IPS-18a (cell line): Measurements from ENCODE around the gene KCNJ6.

Experiments
- H3K27ac ChIP-seq: one replicate; pipeline ENCODE4 v1.5.1; 2013; ENCODE audit warnings: low read length
- H3K27me3 ChIP-seq: one replicate; pipeline ENCODE4 v1.6.1; 2013; ENCODE audit warnings: mild to moderate bottlenecking, low read length; ENCODE audit not compliant: control insufficient read depth, insufficient read depth
- H3K36me3 ChIP-seq: one replicate; pipeline ENCODE4 v1.6.1; 2013; ENCODE audit warnings: low read depth, low read length; ENCODE audit not compliant: control insufficient read depth
- H3K4me1 ChIP-seq: one replicate; pipeline ENCODE4 v1.6.1; 2013; ENCODE audit warnings: low read depth, low read length; ENCODE audit not compliant: control insufficient read depth
- H3K4me3 ChIP-seq: one replicate; pipeline ENCODE4 v1.5.1; 2013; ENCODE audit warnings: low read length
- H3K9ac ChIP-seq: one replicate; pipeline ENCODE4 v1.6.1; 2013; ENCODE audit warnings: mild to moderate bottlenecking, low read length, moderate library complexity
- H3K9me3 ChIP-seq: one replicate; pipeline ENCODE4 v1.6.1; 2013; ENCODE audit warnings: low read depth, low read length; ENCODE audit not compliant: control insufficient read depth

KCNJ6 gene

GRCh38 chr21:37916310-37917051 is at the start of gene KCNJ6:
Gene KCNJ6 (minus strand): TSS chr21:37916457. CDS start chr21:37840682, 75,775 bp downstream.
- Histone ChIP-seq H3K27ac (no peak within 1 kb of the TSS), H3K9me3 (no peaks in the 10 kb centered on the region)

DNA sequence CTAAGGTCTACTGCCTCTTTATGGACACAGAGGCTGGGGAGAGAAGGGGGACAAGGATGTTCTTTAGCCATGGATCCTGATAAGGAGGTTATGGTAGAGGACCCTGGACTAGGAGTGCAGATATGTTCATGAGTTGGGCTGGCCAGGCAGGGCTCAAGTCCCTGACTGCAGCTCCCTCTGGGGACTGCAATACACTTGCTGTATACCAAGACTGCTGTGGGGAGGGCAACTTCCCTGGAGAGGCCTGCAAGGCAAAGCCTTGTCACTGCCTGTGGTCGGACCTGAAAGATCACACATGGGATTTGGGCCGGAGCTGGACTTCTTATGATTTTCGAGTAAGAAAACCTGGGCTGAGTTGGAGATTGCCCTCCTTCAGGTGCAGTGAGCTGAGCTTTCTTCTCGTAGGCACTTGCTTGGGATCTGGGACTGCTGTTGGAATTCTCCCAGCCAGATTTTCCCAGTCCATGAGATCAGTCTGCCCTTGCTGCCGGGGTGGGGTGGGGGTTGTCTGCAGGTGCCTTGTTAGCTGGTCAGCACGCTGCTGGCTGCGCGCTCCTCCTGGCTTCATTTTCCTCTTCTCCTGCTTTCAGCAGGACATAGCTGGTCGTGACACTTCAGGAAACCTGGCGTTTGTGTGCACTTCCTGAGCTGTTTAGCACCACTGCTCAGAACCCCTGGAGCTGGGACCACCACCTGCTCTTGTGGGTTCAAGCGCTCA is 49.0 kb upstream of the KCNJ6 start:
- Histone ChIP-seq H3K4me3 (no peak overlapping the region), H3K36me3 (no peaks in the 10 kb centered on the region), H3K9me3 (no peaks in the 10 kb centered on the region), H3K27ac (no peak overlapping the region), H3K4me1 (no peaks in the 10 kb centered on the region), H3K27me3 (no peaks in the 10 kb centered on the region), H3K9ac (no peak overlapping the region)

More at GRCh38 chr21:37916310-37917051, at the start of gene KCNJ6:
- Histone ChIP-seq H3K27me3 (peaks cover 35% of the 10 kb centered on the region), H3K9ac (no peak within 1 kb of the TSS), H3K36me3 (no peaks in the 10 kb centered on the region), H3K4me3 (peak within 1 kb of the TSS; percentile 72), H3K4me1 (peaks cover 15% of the 10 kb centered on the region)

DNA sequence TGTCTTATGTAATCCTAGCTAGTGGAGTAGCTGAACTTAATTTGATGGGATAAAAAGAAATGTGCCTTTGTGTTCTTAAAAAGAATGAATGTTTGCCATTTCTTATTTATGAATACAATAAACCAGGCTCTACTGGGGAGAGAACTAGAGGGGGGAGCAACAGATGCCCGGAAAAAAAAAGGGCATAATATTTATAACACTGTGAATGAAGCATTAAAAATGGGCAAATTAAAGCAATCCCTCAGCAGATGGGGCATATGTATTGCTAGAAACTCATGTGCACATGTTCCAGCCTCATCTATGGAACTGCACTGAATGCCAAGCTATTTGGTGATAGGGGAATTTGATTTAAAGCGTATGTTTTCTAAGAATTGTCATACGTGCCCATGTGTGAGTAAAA is 42.3 kb upstream of the KCNJ6 start:
- no peaks in the 10 kb centered on the region for H3K36me3 ChIP-seq
- no peak overlapping the region for H3K9ac ChIP-seq
- no peak overlapping the region for H3K27ac ChIP-seq
- H3K27me3 ChIP-seq = no peaks in the 10 kb centered on the region
- H3K4me1 ChIP-seq = no peaks in the 10 kb centered on the region
- no peaks in the 10 kb centered on the region for H3K9me3 ChIP-seq
- no peak overlapping the region for H3K4me3 ChIP-seq

- Histone ChIP-seq H3K27me3 (no peaks in the 10 kb centered on the region), H3K4me3 (no peak overlapping the region), H3K4me1 (no peaks in the 10 kb centered on the region), H3K9me3 (no peaks in the 10 kb centered on the region), H3K27ac (no peak overlapping the region), H3K9ac (no peak overlapping the region), H3K36me3 (no peaks in the 10 kb centered on the region)
These were observed 40.5 kb upstream of the KCNJ6 start for GRCh38 chr21:37956772-37957171.

GRCh38 chr21:37945036-37945435 is 28.8 kb upstream of the KCNJ6 start:
- H3K27ac ChIP-seq = no peak overlapping the region
- no peaks in the 10 kb centered on the region for H3K4me1 ChIP-seq
- no peak overlapping the region for H3K9ac ChIP-seq
- no peaks in the 10 kb centered on the region for H3K27me3 ChIP-seq
- H3K9me3 ChIP-seq = no peaks in the 10 kb centered on the region
- H3K4me3 ChIP-seq = no peak overlapping the region
- H3K36me3 ChIP-seq = no peaks in the 10 kb centered on the region

DNA sequence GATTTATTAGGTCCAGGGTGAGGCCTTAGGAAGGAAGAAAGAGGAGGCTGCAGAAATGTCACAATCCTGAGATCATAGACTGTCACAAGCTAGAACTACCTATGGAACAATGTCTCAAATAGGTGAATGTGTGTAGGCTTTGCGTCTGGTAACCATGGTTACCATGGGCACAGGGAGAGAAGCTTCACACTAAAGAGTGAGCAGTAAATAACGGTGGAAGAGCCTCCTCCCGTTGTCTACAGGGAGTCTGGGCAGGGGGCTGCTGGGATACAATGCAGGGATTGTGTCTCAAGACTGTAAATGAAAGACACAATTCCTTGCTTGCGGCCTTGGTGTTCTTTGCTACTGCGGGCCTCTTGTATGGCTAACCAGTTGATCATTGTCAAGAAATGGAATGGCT is 28.2 kb upstream of the KCNJ6 start:
- no peaks in the 10 kb centered on the region for H3K27me3 ChIP-seq
- no peak overlapping the region for H3K27ac ChIP-seq

GRCh38 chr21:37940691-37941090 is 24.4 kb upstream of the KCNJ6 start:
- no peaks in the 10 kb centered on the region for H3K27me3 ChIP-seq
- H3K4me3 ChIP-seq = no peak overlapping the region
- no peaks in the 10 kb centered on the region for H3K9me3 ChIP-seq
- no peaks in the 10 kb centered on the region for H3K4me1 ChIP-seq
- H3K36me3 ChIP-seq = no peaks in the 10 kb centered on the region
- no peak overlapping the region for H3K9ac ChIP-seq
- H3K27ac ChIP-seq = no peak overlapping the region

More for the DNA sequence above, 28.2 kb upstream of the KCNJ6 start:
- Histone ChIP-seq H3K9ac (no peak overlapping the region), H3K4me3 (no peak overlapping the region), H3K36me3 (no peaks in the 10 kb centered on the region), H3K9me3 (no peaks in the 10 kb centered on the region), H3K4me1 (no peaks in the 10 kb centered on the region)

DNA sequence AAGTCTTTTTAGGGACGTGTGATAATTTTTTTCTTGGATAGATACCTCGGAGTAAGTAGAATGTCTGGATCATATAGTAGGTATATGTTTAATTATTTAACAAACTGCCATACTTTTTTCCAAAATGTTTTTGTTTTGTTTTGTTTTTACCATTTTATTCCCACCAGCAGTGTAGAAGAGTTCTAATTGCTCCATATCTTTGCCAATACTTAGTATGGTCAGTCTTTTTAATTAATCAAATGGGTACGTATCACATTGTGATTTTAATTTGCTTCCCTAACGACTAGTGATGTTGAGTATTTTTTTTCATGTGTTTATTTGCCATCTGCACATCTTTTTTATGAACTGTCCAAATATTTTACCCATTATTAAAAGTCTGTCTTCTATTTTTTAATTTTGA is 23.6 kb upstream of the KCNJ6 start:
- Histone ChIP-seq H3K4me1 (no peaks in the 10 kb centered on the region), H3K9me3 (no peaks in the 10 kb centered on the region), H3K27ac (no peak overlapping the region), H3K9ac (no peak overlapping the region), H3K36me3 (no peaks in the 10 kb centered on the region), H3K4me3 (no peak overlapping the region), H3K27me3 (no peaks in the 10 kb centered on the region)

DNA sequence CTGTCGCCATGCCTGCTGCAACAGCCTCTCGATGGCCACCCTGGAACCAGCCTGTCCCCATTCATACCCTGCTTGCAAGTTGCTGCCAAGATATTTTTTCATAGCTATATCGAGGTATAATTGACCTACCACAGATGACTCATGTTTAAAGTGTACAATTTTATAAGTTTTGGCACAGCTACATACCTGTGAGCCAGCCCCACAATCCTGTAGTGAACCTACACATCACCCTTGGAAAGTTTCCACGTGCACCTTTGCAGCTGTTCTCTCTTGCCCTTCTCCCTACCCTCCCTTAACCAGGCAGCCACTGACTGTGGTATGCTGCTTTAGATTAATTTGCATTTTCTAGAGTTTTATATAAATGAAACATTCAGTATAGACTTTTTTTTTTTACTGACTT is 23.0 kb upstream of the KCNJ6 start:
- no peak overlapping the region for H3K27ac ChIP-seq
- H3K9me3 ChIP-seq = no peaks in the 10 kb centered on the region
- H3K27me3 ChIP-seq = no peaks in the 10 kb centered on the region
- H3K36me3 ChIP-seq = no peaks in the 10 kb centered on the region
- H3K4me3 ChIP-seq = no peak overlapping the region
- no peak overlapping the region for H3K9ac ChIP-seq
- no peaks in the 10 kb centered on the region for H3K4me1 ChIP-seq

DNA sequence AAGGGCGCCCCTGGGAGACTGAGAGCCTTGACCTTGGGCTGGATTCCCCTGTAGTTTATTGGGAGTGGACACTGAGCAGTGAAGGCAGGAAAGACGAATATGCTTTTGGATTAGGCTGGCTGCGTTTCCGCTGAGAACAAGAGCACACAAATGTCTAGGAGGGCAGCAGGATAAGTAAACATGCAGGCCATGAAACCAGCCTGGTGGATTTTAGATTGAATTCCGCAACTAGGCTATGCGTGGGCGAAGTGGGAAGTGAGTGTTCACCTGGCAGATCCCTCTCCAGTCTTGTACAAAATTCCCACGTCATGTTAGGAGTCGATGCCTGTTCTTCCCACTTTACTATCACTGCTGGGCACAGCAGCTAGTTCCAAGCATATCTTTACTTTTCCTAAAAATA is 21.4 kb upstream of the KCNJ6 start:
- Histone ChIP-seq H3K9me3 (no peaks in the 10 kb centered on the region), H3K27me3 (no peaks in the 10 kb centered on the region)

GRCh38 chr21:37936010-37936785 is 19.9 kb upstream of the KCNJ6 start:
- Histone ChIP-seq H3K9me3 (no peaks in the 10 kb centered on the region), H3K27me3 (no peaks in the 10 kb centered on the region), H3K36me3 (no peaks in the 10 kb centered on the region), H3K27ac (no peak overlapping the region), H3K4me1 (no peaks in the 10 kb centered on the region), H3K4me3 (no peak overlapping the region), H3K9ac (no peak overlapping the region)

More for the DNA sequence above, 21.4 kb upstream of the KCNJ6 start:
- H3K36me3 ChIP-seq = no peaks in the 10 kb centered on the region
- no peaks in the 10 kb centered on the region for H3K4me1 ChIP-seq
- no peak overlapping the region for H3K9ac ChIP-seq
- H3K4me3 ChIP-seq = no peak overlapping the region
- H3K27ac ChIP-seq = no peak overlapping the region
